Stimulated activated CD8-positive, alpha-beta memory T cell treated with anti-CD3 and anti-CD28 coated beads, Interleukin-7, amount 100 ng/mL, for 48 hours (primary cell): ENCODE measurements around the gene COA7.
A peak's percentile ranks its signal among the peaks of the same experiment; 100 is the strongest.

Source experiments
- DNase-seq, 2 donors: peaks; one replicate each; pipeline ENCODE4 v3.0.0-alpha.2; 2020; ENCODE audit warnings: low read depth in 1 of 2; ENCODE audit errors: extremely low read depth in 1 of 2

COA7 gene

GRCh38 chr1:52673513-52673912 is 24.6 kb downstream of the COA7 start:
- no peak for DNase-seq

GRCh38 chr1:52672946-52673345 is 25.2 kb downstream of the COA7 start:
- no peak for DNase-seq

DNA sequence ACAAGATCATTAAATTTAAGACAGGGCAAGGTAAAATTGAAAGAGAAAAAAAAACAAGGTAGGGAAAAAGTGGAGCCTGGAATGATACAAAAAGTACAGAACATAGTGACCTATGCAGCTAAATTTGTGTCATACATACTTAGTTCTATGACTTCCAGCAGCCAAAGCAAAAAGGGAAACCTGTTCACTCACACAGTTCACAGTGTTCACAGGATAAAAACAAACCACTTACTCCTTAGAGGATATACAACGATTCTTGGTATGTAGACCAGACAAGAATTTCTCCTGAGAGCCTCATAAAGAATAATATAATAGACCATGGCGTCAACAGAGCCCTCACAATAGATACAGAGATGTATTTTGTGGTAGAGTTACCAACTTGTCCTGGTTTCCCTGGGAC is 27.5 kb downstream of the COA7 start:
- DNase-seq: no peak

DNA sequence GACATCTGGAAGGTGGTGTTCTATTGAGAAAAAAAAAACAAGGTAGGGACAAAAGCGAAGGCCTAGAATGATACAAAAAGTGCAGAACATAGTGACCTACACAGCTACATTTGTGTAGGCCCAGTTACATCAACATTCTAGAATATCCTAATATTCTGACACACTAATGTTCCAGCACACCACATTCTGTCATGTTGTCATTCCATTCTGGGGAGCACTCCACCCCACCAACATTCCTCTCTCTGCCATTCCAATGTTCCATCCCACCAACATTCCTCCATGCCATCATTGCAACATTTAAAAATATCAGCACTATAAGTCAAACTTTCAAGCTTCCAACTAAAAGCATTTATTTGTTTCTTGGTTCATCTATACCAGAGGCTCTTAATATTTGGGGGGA is 28.5 kb downstream of the COA7 start:
- no peak for DNase-seq

DNA sequence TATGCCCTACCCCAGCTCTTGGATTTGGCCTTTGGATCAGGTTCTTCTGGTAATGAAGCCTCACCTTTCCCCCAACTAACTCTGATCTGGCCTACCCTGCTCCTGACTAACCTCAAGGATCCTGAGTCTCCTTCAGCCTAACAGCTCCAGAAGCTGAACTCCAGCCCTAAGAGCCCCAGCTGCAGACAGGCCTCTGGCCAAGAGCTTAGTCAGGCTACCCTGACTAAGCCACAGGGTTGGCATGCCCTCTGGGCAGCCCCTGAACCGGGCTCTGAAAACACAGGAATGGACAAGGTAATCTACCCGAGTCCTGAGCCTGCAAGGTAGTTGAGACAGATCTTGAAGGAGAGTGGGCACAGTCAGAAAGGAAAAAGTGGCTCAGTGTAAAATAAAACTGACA is 29.4 kb downstream of the COA7 start:
- DNase-seq: no peak

GRCh38 chr1:52667984-52668383 is 30.2 kb downstream of the COA7 start:
- no peak for DNase-seq

GRCh38 chr1:52667290-52667689 is 30.9 kb downstream of the COA7 start:
- no peak for DNase-seq

GRCh38 chr1:52665006-52665941 is 32.9 kb downstream of the COA7 start:
- DNase-seq: no peak

DNA sequence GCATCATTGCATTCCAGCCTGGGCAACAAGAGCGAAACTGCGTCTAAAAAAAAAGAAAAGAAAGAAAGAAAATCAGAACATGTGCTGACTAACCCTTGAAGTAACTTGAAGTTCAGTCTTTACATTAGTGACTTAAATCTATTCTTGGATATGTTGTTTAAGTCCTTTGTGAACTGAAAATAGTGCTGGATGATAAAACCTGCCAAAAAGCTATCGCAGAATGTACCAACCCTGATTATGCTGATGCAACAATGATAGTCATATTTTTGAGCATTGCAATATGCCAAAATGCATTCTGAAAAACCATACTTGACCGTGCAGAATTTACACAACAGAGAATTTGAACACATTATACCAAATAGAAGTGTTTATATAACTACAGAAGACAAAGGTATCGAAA is 34.4 kb downstream of the COA7 start:
- no peak for DNase-seq

- DNase-seq: no peak
Measured at GRCh38 chr1:52662645-52663313, 35.4 kb downstream of the COA7 start.

DNA sequence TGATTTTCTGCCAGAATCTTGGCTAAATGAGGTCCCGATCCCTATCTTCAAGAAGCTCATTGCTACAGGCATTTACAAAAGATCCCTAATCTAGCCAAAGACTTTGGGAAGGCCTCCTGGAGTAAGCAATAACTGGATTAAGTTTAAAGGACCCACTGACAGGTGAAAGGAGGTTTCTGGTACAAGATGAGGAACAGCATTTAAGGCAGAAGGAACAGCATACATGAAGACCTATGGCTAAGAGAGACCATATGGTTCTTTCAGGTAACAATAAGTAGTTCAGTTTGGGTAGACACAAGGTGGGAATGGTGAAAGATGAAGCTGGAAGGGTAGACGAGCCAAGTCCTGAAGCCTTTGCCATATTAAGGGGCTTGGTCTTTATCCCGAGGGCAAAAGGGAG is 37.3 kb downstream of the COA7 start:
- no peak for DNase-seq

DNA sequence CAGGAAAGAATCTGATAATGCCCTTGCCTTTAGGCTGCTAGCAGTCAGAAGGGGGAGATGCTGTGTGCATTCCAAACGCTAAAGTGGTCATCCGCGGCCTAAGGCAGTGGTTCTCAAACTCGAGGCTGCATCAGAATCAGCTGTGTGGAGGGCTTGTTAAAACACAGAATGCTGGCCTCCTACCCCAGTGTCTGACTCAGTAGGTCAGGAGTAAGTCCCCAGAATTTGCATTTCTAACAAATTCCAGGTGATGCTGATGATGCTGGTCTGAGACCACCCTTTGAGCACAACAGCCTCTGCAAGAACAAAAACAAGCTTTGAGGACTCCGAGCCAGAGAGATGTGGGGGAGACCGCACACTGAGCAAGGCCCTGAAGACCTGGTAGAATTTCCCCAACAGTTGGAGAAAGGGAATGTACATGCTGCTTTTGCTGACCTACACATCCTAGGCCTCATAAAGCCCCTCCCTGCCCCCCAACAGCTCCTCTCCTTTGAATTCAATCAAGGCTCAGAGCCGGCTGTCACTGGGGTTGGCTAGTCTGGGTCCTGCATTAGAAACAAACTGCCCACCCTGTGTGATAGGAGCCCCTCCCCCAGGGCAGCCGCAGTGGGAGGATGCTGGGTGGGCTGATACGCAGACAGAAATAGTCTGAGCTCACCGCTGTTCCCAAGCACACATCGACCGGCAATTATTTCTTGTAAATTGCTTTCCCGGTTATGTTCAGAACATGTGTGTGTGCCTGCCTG is 38.1 kb downstream of the COA7 start:
- no peak for DNase-seq

DNA sequence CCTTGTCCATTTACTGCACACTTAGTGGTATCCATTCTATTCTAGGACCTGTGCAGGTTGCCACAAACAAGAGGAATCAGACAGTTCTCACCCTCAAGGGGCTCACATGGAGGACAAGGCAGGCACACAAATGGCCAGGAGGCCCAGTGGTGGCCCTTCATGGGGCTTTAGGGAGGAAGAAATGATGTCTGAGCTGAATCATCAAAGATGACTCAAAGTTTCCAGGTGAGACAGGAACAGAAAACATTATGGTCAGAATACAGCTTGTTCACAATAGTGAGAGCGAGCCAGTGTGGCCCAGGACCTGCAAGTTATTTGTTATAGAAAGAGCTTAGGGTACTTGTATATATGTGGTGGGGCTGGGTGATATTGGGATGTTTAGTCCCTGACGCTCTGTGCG is 38.8 kb downstream of the COA7 start:
- peak in 1 of 2 donors; percentile 29 for DNase-seq

DNA sequence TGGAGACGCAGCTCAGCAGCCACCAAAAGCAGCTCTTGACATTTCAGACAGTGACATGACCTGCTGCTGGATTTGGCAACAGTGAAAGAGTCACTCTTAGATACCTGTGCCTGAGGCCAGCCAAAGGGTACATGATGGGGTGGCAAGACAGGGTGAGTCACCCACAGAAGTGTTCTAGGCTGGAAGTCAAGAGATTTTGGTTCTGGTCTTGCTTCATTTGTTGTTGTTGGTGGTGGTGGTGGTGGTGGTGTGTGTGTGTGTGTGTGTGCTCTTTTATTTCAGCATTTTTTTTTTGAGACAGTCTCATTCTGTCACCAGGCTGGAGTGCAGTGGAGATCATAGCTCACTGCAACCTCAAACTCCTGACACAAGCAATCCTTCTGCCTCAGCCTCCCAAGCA is 39.4 kb downstream of the COA7 start:
- DNase-seq: peak in 1 of 2 donors; percentile 40

DNA sequence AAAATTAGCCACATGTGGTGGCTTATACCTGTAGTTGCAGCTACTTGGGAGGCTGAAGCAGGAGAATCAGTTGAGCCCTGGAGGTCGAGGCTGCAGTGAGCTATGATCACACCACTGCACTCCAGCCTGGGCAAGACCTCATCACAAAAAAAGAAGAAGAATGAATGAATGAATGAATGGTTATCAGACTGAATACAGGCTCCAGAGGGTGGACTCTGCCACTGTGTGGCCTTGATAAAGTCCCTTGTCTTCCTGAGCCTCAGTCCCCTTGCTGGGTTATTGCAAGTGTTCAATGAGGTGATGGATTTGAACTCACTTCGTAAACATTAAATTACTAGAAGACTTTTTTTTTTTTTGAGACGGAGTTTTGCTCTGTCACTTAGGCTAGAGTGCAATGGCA is 40.4 kb downstream of the COA7 start:
- no peak for DNase-seq

DNA sequence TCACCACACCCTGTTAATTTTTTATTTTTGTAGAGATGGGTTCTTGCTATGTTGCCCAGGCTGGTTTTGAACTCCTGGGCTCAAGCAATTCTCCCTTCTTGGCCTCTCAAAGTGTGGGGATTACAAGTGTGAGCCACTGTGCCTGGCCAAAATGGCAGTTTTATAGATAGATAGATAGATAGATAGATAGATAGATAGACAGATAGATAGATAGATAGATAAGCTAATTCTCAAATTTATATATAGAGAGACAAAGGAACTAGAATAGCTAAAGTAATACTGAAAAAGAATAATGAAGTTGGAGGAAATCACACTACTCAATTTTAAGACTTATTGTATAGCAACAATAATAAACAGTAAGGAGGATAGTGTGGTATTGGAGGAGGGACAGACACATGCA is 44.1 kb downstream of the COA7 start:
- DNase-seq: no peak

- no peak for DNase-seq
Measured at GRCh38 chr1:52653207-52653849, 44.8 kb downstream of the COA7 start.

GRCh38 chr1:52651904-52652303 is 46.2 kb downstream of the COA7 start:
- DNase-seq: no peak

DNA sequence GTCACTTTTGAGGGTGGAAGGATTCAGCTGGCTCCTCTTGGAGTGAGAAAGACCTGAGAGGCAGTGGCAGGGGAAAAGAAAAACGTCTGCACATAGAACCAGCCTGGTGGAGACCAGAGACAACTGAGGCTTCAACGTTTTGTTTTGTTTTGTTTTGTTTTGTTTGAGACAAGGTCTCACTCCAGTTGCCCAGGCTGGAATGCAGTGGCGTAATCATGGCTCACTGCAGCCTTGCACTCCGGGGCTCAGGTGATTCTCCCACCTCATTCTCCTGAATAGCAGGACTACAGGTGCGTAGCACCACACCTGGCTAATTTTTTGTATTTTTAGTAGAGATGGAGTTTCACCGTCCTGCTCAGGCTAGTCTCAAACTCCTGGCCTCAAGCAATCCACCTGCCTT is 52.9 kb downstream of the COA7 start:
- no peak for DNase-seq

GRCh38 chr1:52641307-52641706 is 56.8 kb downstream of the COA7 start:
- DNase-seq: no peak

GRCh38 chr1:52640697-52641096 is 57.5 kb downstream of the COA7 start:
- DNase-seq: no peak
